Subcutaneous adipose tissue (tissue), 4 donors: ENCODE data around the gene SLPI. TPM values are rescaled to one million over a fixed set of nuclear protein-coding genes. Genes with fewer than 3 reads are reported as not detected.

Experiments
- CTCF ChIP-seq: fragments of 450-650 bp; IDR thresholded peaks from one replicate; pipeline ENCODE4 v1.5.1; 2016; ENCODE audit warnings: low read depth, mild to moderate bottlenecking, control low read depth, antibody characterized with exemption, moderate library complexity
- total RNA-seq, 4 donors: library from RNA; depleted of rRNA; stranded (reverse); fragments of >200 nt; gene quantifications; one replicate each; pipeline ENCODE4 v1.1.0, GENCODE V29; 2016

The SLPI gene
- total RNA-seq, 4 donors from 2014 or later: 7.0 to 52.3 (median 22.9) TPM

- no peak for TF ChIP-seq CTCF
Observed at GRCh38 chr20:45288860-45289259, 34.5 kb upstream of the SLPI start.

- TF ChIP-seq CTCF: no peak
Observed at GRCh38 chr20:45288376-45288775, 34.0 kb upstream of the SLPI start.

DNA sequence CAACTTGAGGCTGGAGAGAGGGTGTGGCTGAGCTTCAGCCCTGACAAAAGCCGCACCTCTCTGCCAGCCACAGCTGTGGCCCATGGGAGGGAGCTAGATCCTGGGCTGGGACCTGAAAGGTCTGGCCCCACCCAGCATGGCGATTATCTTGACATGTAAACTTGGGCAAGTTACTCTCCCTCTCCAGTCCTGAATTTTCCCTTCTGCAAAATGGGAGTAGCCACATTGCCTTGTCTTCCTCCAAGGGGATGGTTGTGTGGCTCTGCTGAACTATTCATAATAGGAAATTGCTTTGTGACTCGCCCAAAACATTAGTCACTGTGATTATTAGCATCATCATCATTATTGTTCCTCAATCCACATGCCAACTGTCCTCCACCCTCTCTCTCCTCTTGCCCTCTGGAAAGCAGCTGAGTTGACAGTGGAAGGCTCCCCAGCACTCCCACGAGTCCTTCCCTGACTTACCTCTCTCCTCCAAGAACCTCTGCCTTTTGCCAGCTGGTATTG, 29.2 kb upstream of the SLPI start:
- no peak for TF ChIP-seq CTCF

DNA sequence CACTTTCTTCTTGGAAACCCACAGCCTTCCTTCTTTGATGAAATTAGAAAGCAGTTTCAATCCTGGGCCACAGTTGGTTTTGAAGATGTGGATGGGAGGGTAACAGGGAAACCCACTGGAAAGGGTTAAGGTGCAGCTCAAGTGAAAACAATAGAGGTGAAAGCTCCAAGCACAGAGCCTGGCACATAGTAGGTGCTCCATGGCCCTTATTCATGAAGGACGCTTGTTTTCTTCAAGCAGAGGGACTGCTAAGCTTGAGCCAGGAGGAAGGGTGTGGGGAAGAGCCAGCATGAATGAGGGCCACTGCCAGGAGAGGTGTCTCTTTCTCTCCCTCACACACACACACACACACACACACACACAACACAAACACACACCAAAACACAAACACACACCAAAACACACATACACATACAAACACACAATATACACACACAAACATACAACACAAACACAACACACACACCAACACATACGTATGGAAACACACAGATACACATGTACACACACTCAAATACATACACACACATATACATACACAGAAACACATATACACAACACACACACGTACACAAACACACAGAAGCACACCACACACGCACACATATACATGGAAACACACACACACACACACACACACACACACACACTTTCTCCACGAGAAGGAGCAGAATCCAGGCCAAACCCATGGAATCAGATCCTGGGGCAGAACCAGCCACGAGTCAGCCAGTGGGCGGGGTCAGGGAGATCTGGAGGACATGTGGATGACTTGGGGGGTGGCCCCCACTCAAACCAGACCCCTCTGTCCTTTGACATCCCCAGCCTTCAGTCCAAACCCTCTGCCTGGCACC, 28.6 kb upstream of the SLPI start:
- no peak for TF ChIP-seq CTCF

GRCh38 chr20:45279992-45280391, 25.6 kb upstream of the SLPI start:
- no peak for TF ChIP-seq CTCF

- no peak for TF ChIP-seq CTCF
Observed at GRCh38 chr20:45275338-45275737, 21.0 kb upstream of the SLPI start.

- TF ChIP-seq CTCF: no peak
Observed at GRCh38 chr20:45269754-45270270, 15.4 kb upstream of the SLPI start.
